GM18511 (cell line): ENCODE measurements around the gene CRYGN.

Source experiments
- ATAC-seq: cut with Tn5 transposase; IDR thresholded peaks from one replicate; pipeline ENCODE4 v1.9.1; 2021; ENCODE audit warnings: mild to moderate bottlenecking, moderate library complexity; ENCODE audit not compliant: unreplicated experiment

The CRYGN gene

GRCh38 chr7:151393031-151393977, 46.6 kb downstream of the CRYGN start:
- no peak for ATAC-seq

- no peak for ATAC-seq
Measured at GRCh38 chr7:151392426-151392825, 47.5 kb downstream of the CRYGN start.

GRCh38 chr7:151392002-151392401, 47.9 kb downstream of the CRYGN start:
- no peak for ATAC-seq

- ATAC-seq, result no peak
Measured at GRCh38 chr7:151391358-151391730, 48.6 kb downstream of the CRYGN start.

- no peak for ATAC-seq
Measured at GRCh38 chr7:151390598-151391357, 49.2 kb downstream of the CRYGN start.

GRCh38 chr7:151389768-151390597, 50.0 kb downstream of the CRYGN start:
- no peak for ATAC-seq

GRCh38 chr7:151389096-151389767, 50.7 kb downstream of the CRYGN start:
- ATAC-seq, result no peak

GRCh38 chr7:151388430-151388829, 51.5 kb downstream of the CRYGN start:
- ATAC-seq, result no peak

GRCh38 chr7:151388007-151388297, 52.0 kb downstream of the CRYGN start:
- no peak for ATAC-seq

GRCh38 chr7:151387161-151388006, 52.6 kb downstream of the CRYGN start:
- no peak for ATAC-seq

- no peak for ATAC-seq
Measured at GRCh38 chr7:151386301-151387160, 53.4 kb downstream of the CRYGN start.

GRCh38 chr7:151385626-151386300, 54.2 kb downstream of the CRYGN start:
- no peak for ATAC-seq

GRCh38 chr7:151384776-151385625, 54.9 kb downstream of the CRYGN start:
- no peak for ATAC-seq

GRCh38 chr7:151384352-151384697, 55.6 kb downstream of the CRYGN start:
- ATAC-seq, result no peak

GRCh38 chr7:151383638-151384351, 56.1 kb downstream of the CRYGN start:
- no peak for ATAC-seq

GRCh38 chr7:151382079-151382885, 57.7 kb downstream of the CRYGN start:
- no peak for ATAC-seq
